Fibroblast of lung (primary cell): ENCODE data around the gene MT1H.

Experiments used
- CTCF ChIP-seq, 2 donors: IDR thresholded peaks in 1 of 2; conservative IDR thresholded peaks in 1 of 2; 1 replicate in 1 of 2; 2 replicates in 1 of 2; pipeline ENCODE4 v1.5.1; 2011 to 2012; ENCODE audit warnings: low read length in 2 of 2, control low read depth in 1 of 2, inconsistent platforms in 1 of 2, low read depth in 1 of 2, mild to moderate bottlenecking in 1 of 2
- EZH2 ChIP-seq: IDR thresholded peaks from 2 replicates; pipeline ENCODE4 v1.5.1; 2012; ENCODE audit warnings: low read length, control low read depth, mild to moderate bottlenecking; ENCODE audit errors: missing control alignments

DNA sequence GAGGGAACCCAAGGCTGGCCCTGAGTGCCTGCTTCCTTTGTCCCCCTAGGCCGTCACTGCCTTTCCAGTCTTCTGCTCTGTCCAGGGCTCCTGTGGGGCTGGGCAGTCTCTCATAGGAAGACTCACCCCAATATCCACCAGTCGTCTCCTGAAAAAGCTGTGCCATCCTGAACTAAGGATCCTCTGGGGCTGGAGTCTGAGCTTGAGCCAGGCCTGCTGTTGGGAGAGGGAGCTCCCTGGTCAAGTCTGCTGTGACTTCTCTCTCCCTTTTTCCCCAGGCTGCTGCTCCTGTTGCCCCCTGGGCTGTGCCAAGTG, 963 bp downstream of the MT1H start:
- TF ChIP-seq CTCF (conservative IDR thresholded peaks at IDR 0.05 in 1 of 2, IDR thresholded peaks at IDR 0.05 in 1 of 2; ENCODE audit: low read depth in 1 of 2, low read length in 2 of 2) (no peak), EZH2 (no peak)
